ENCODE measurements around the gene BTG1. TPM values are rescaled to one million over a fixed set of nuclear protein-coding genes. Genes with fewer than 3 reads are reported as not detected.

The BTG1 gene
- total and polyA plus RNA-seq, 2 of the 8 experiments (the other 6 are each of a cell fraction or from before 2014, with no cell fraction given): 17.1 to 32.7 TPM

DNA sequence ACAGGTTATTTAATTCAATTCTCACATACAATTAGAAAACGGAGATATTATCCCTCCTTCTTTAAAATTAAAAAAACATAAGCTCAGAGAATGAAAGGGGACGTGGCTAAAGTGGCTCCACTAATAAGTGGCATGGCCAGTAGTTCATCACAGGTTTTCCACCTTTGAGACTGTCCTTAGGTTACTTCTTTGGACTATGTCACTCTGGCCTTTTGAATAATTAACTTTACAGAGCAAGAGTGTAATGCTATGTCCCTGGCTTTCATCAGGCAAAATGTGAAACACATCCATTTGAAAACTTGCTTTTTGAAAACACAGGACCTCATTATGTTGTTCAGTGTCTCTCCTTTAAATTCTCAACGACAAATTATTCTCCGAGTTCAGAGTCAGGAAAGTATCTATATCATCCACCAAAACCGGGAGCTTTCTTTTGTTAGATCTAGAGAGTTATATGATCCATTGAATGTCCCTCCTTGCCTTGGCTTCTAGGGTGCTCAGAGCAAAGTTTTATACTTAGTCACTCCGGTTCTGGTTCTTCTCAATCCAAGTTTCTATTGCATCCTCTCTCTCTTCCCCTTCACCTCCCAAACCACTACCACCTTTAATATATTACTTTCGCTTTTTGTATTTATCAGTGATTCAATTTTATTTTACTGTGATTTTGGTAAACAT lies 43.0 kb upstream of the BTG1 start:
- 89 to 100% methylated on average over 1 to 7 of the region's 7 CpGs for WGBS, 2 experiments (ENCODE audit: extremely low coverage in 1 of 2, insufficient coverage in 1 of 2, insufficient read length in 1 of 2, insufficient replicate concordance in 2 of 2, low coverage in 1 of 2, low lambda C conversion rate in 2 of 2, missing lambda C conversion rate in 1 of 2)
- Histone ChIP-seq H3K56ac (replicated peaks; ENCODE audit: insufficient read length, low read depth, low read length) (no peak overlapping the region), H4K8ac (ENCODE audit: extremely low read depth, insufficient read depth, low read length) (no peak overlapping the region), H2AFZ (ENCODE audit: low read length) (no peak overlapping the region), H3K18ac (ENCODE audit: extremely low read depth, low read length) (no peak overlapping the region), H3K27me3 (replicated peaks in 1 of 4; ENCODE audit: control insufficient read depth in 3 of 4, extremely low read depth in 1 of 4, insufficient read depth in 3 of 4, low read length in 3 of 4) (no peaks in the 10 kb centered on the region), H3K9ac (replicated peaks in 1 of 4; ENCODE audit: extremely low read depth in 1 of 4, low read depth in 3 of 4, low read length in 3 of 4) (no peak overlapping the region), H3K23me2 (ENCODE audit: low read depth, low read length) (no peaks in the 10 kb centered on the region), H3K4me3 (ENCODE audit: extremely low read depth in 1 of 4, insufficient read depth in 2 of 4, low read depth in 3 of 4, low read length in 4 of 4) (no peak overlapping the region), H3K79me2 (ENCODE audit: control insufficient read depth in 1 of 2, insufficient read depth in 2 of 2, low read length in 2 of 2) (no peaks in the 10 kb centered on the region), H4K91ac (replicated peaks; ENCODE audit: insufficient read length, low read length) (no peak overlapping the region), H3K4me2 (ENCODE audit: insufficient read depth in 1 of 2, low read depth in 2 of 2, low read length in 2 of 2) (no peak overlapping the region), H3K14ac (ENCODE audit: insufficient read length) (no peak overlapping the region), H3K9me3 (ENCODE audit: insufficient read depth in 2 of 2, low read depth in 1 of 2, low read length in 1 of 2) (no peaks in the 10 kb centered on the region), H3K4ac (replicated peaks; ENCODE audit: insufficient read length, low read depth, low read length) (no peak overlapping the region), H3K79me1 (ENCODE audit: low read depth, low read length) (no peaks in the 10 kb centered on the region), H3K4me1 (replicated peaks in 1 of 4; ENCODE audit: control insufficient read depth in 3 of 4, insufficient read depth in 4 of 4, low read length in 3 of 4) (no peaks in the 10 kb centered on the region), H2BK5ac (ENCODE audit: low read depth, low read length) (no peak overlapping the region), H2BK20ac (ENCODE audit: low read length) (no peak overlapping the region), H2AK5ac (ENCODE audit: low read depth, low read length) (no peak overlapping the region), H2BK120ac (replicated peaks; ENCODE audit: low read depth, low read length) (no peak overlapping the region), H4K20me1 (replicated peaks in 1 of 2; ENCODE audit: control insufficient read depth in 1 of 2, insufficient read depth in 2 of 2, low read length in 2 of 2) (no peaks in the 10 kb centered on the region), H3K27ac (ENCODE audit: low read depth, low read length) (no peak overlapping the region), H3K36me3 (ENCODE audit: control insufficient read depth in 2 of 4, insufficient read depth in 4 of 4, low read length in 3 of 4) (no peaks in the 10 kb centered on the region), H2BK12ac (ENCODE audit: low read depth, low read length) (no peak overlapping the region), H2BK15ac (ENCODE audit: low read length) (no peak overlapping the region), H4K5ac (ENCODE audit: insufficient read length, low read depth, low read length) (no peak overlapping the region), H3K23ac (ENCODE audit: insufficient read length) (no peak overlapping the region)
- TF ChIP-seq JUND (IDR thresholded peaks at IDR 0.05; ENCODE audit: low read length) (no peak), CBX8 (IDR thresholded peaks at IDR 0.05; ENCODE audit: borderline replicate concordance, low read depth, low read length) (no peak), SUZ12 (IDR thresholded peaks at IDR 0.05; ENCODE audit: low read length) (no peak), SIX5 (IDR thresholded peaks at IDR 0.05; ENCODE audit: low read depth, low read length) (no peak), POLR2A (IDR thresholded peaks at IDR 0.05; ENCODE audit: control extremely low read depth in 1 of 2, low read depth in 2 of 2, low read length in 2 of 2) (no peak), KDM5A (IDR thresholded peaks at IDR 0.05; ENCODE audit: low read length) (no peak)
- FAIRE-seq (no peak), DNase-seq (ENCODE audit: low read depth in 1 of 2, low spot score in 2 of 2) (no peak)
- ChIA-PET POLR2A (ENCODE audit: partially characterized antibody) (no interaction called here), CTCF (ENCODE audit: partially characterized antibody) (no interaction called here)
